PFSK-1 (cell line): Measurements from ENCODE around the gene DYNC1H1.

Source experiments
- POLR2AphosphoS5 ChIP-seq: IDR thresholded peaks from 2 replicates; pipeline ENCODE4 v1.6.1; 2012; ENCODE audit warnings: low read depth, mild to moderate bottlenecking, control low read depth, low read length, moderate library complexity
- TAF1 ChIP-seq: IDR thresholded peaks from 2 replicates; pipeline ENCODE4 v1.6.1; 2012; ENCODE audit warnings: low read length, control low read depth, borderline replicate concordance; ENCODE audit not compliant: insufficient read depth

DNA sequence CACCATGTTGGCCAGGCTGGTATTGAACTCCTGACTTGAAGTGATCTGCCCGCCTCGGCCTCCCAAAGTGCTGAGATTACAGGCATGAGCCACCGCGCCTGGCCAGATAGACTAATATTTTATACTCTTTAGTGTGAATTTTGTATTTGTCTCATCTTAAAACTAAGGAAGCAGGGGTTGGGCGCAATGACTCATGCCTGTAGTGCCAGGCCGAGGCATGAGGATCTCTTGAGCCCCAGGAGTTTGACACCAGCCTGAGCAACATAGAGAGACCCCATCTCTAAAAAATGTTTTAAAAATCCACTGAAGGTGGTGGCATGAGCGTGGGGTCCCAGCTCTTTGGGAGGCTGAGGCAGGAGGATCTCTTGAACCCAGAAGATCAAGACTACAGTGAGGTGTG, 9.0 kb downstream of the DYNC1H1 start:
- no peak for TF ChIP-seq POLR2AphosphoS5
- TF ChIP-seq TAF1: no peak
